HFF-Myc (cell line): Measurements from ENCODE around the gene ASPRV1.

Experiments used
- DNase-seq: peaks from one replicate; pipeline ENCODE4 v3.0.0-alpha.2; 2011; ENCODE audit warnings: low read depth; ENCODE audit errors: extremely low read depth
- H3K4me3 ChIP-seq: replicated peaks from 2 replicates; pipeline ENCODE4 v1.5.1; 2011; ENCODE audit warnings: low read depth, mild to moderate bottlenecking, control low read depth, low read length
- TF ChIP-seq, protein P1 (sequence below): IDR thresholded peaks from 2 replicates; pipeline ENCODE4 v1.5.1; 2012; ENCODE audit warnings: mild to moderate bottlenecking, low read depth, low read length, control low read depth; ENCODE audit errors: missing control alignments

The ASPRV1 gene

DNA sequence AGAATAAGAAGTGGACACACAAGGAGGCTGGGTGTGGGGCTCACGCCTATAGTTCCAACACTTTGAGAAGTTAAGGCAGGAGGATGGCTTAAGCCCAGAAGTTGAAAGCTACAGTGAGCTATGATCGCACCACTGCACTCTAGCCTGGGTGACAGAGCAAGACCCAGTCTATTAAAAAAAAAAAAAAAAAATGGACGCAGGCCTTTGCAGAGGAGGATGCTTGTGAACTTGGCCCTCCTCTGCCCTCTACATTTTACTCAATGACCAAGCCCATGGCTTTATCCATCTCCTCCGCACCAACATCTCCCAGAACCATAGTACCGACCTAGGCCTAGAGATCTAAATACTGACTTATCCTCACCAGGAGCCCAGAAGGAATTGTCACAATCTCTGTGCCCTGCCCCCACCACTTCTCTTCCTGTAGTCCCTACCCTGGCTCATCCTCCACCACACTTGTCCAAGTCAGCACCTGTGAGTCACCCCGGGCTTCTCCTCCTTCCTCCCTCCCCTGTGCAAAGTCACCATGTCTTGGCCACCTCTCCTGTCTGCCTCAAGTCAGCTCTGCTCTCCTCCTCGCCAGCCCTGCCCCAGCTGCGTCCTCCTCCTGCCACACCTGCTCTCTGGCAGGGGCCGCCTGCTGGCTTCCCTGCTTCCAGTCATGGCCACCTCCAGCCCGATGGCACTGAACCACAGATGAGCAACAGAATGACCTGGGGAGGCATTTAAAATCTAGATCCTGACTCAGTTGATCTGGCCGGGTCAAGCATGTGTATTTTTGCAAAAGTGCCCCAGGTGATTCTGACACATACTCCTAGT, 35.8 kb upstream of the ASPRV1 start:
- DNase-seq = peak; percentile 15
- TF ChIP-seq, protein P1, sequence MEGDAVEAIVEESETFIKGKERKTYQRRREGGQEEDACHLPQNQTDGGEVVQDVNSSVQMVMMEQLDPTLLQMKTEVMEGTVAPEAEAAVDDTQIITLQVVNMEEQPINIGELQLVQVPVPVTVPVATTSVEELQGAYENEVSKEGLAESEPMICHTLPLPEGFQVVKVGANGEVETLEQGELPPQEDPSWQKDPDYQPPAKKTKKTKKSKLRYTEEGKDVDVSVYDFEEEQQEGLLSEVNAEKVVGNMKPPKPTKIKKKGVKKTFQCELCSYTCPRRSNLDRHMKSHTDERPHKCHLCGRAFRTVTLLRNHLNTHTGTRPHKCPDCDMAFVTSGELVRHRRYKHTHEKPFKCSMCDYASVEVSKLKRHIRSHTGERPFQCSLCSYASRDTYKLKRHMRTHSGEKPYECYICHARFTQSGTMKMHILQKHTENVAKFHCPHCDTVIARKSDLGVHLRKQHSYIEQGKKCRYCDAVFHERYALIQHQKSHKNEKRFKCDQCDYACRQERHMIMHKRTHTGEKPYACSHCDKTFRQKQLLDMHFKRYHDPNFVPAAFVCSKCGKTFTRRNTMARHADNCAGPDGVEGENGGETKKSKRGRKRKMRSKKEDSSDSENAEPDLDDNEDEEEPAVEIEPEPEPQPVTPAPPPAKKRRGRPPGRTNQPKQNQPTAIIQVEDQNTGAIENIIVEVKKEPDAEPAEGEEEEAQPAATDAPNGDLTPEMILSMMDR = no peak

GRCh38 chr2:69995511-69995910, 34.1 kb upstream of the ASPRV1 start:
- TF ChIP-seq, protein P1 = no peak
- no peak overlapping the region for H3K4me3 ChIP-seq
- DNase-seq = no peak

More for the DNA sequence above, 35.8 kb upstream of the ASPRV1 start:
- no peak overlapping the region for H3K4me3 ChIP-seq

- no peak overlapping the region for H3K4me3 ChIP-seq
- DNase-seq = no peak
- TF ChIP-seq, protein P1 = no peak
Measured at GRCh38 chr2:69994166-69994565, 32.7 kb upstream of the ASPRV1 start.

DNA sequence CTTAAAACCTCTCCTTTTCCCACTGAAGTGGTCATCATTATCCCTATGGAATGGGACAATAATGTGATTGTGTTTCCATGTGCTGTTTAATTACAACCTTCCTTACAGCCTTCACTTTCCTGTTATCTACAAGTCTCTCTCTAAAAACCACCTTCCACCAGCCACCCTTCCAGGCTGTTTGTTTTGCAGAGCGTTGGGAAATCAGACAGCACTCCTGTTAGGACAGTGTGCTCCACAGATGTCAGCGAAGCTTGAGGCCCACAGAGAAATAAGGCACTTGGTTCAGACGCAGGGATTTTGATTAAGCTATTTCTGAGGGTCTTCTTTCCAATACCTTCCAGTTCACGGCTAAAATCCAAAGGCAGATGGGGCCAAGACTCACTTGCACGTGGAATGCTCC, 32.3 kb upstream of the ASPRV1 start:
- no peak overlapping the region for H3K4me3 ChIP-seq
- TF ChIP-seq, protein P1 = no peak
- DNase-seq = no peak

DNA sequence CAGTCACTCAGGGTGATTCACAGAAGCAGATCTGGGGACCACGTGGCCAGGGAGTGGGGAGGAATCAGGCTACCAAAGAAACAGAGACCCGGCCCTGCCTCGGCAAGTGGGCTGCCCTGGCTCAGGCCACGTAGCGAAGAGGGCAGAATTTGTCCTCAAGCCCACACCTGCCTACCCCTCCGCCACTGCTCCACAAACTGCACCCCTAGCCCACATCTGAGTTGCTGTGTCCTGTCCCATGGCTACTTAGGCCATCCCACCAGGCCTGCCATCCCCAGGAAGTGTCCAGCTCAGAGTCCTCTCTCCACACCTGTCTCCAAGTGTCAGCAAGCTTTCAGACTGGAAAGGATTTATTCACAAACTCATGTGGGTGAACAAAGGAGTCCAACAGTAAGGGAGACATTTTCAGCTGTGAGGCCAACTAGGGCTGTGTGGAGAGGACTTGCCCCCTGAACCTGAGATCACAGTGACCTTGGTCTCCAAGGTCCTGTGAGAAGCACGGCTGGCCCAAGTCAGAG, 31.7 kb upstream of the ASPRV1 start:
- no peak overlapping the region for H3K4me3 ChIP-seq
- no peak for DNase-seq
- TF ChIP-seq, protein P1 = no peak

GRCh38 chr2:69992310-69993047, 31.0 kb upstream of the ASPRV1 start:
- no peak for DNase-seq
- TF ChIP-seq, protein P1 = no peak
- H3K4me3 ChIP-seq = no peak overlapping the region
